ENCODE results near the gene CYP19A1. TPM values are rescaled to one million over a fixed set of nuclear protein-coding genes. Genes with fewer than 3 reads are reported as not detected.
A peak's percentile ranks its signal among the peaks of the same experiment; 100 is the strongest.

The CYP19A1 gene
- total and polyA plus RNA-seq, 9 of the 15 experiments (the other 6 are each of a cell fraction or from before 2014, with no cell fraction given), result 0.16 to 0.63 (median 0.47) TPM; not detected in 3

GRCh38 chr15:51234176-51234927 is 104.0 kb downstream of the CYP19A1 start:
- Histone ChIP-seq H3K4me3 (no peak overlapping the region), H4K20me1 (replicated peaks; ENCODE audit: control insufficient read depth, insufficient read depth, low read length) (no peaks in the 10 kb centered on the region; the same call in 1 of the 2 replicates), H2AFZ (ENCODE audit: low read depth, low read length) (no peak overlapping the region), H3K9me1 (ENCODE audit: control insufficient read depth, insufficient read depth, low read length) (no peaks in the 10 kb centered on the region), H3K4me1 (replicated peaks in 1 of 2; ENCODE audit: control insufficient read depth in 2 of 2, insufficient read depth in 2 of 2, low read length in 2 of 2) (no peaks in the 10 kb centered on the region), H3K79me2 (ENCODE audit: control insufficient read depth, insufficient read depth, low read length) (no peaks in the 10 kb centered on the region), H3K9ac (ENCODE audit: insufficient read depth in 1 of 2, low read depth in 2 of 2, low read length in 2 of 2) (no peak overlapping the region), H3K4me2 (ENCODE audit: insufficient read depth, low read length) (no peak overlapping the region), H3K9me3 (replicated peaks; ENCODE audit: control insufficient read depth, insufficient read depth, low read depth, low read length) (no peaks in the 10 kb centered on the region), H3K27me3 (ENCODE audit: control insufficient read depth in 2 of 2, insufficient read depth in 2 of 2, low read length in 2 of 2) (peaks cover 23 to 39% of the 10 kb centered on the region in 2 experiments), H3K36me3 (ENCODE audit: control insufficient read depth, insufficient read depth, low read length) (no peaks in the 10 kb centered on the region), H3K27ac (ENCODE audit: extremely low read depth, low read depth, low read length) (no peak overlapping the region)
- 3% methylated on average over 14 of the region's 14 CpGs for WGBS (ENCODE audit: insufficient coverage, low coverage, missing lambda C conversion rate)
- BruUV-seq (replicated peaks), result no TSS peak
- in situ Hi-C loops (cut with MboI), result no loop called here
- TF ChIP-seq ZNF324 (CRISPR knock-in tag; IDR thresholded peaks at IDR 0.05), result no peak
- peak; percentile 22 for TF ChIP-seq ZFP36 (IDR thresholded peaks at IDR 0.05; ENCODE audit: low read depth, low read length, partially characterized antibody)
- ChIA-PET POLR2A (interaction anchor here (0.9 to 1.1 kb wide), 3 partner anchors 25 to 82 kb away, joined by 3 to 5 read pairs (median 4); no protein-coding TSS in a partner anchor), CTCF (ENCODE audit: low intra/inter-chr PET ratio) (no interaction called here)
- peak; percentile 32; the same call in 1 of the 3 replicates for ATAC-seq
- intact Hi-C loops (cut with micrococcal nuclease), result loop anchor here (5.0 kb wide), 1 partner anchor 43 kb away; no protein-coding TSS in a partner anchor
- FAIRE-seq, result no peak
- DNase-seq (ENCODE audit: extremely low read depth in 1 of 4, low spot score in 3 of 4), result no peak

DNA sequence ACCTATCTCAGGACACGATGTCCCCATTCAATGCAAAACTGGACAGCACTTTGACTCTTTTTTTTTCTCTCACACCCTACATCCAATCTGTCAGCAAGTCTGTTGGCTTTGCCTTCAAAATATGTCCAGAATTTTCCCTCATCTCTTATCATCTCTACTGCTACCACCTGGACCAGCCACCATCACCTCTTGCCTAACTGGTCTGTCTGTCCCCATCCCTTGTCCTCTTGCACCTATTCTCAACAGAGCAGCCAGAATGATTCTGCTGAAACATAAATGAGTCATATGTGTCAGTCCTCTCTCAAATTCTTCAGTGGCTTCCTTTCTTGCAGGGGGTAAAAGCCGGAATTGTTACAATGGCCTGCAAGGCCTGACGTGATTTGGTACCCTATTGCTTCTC is 105.8 kb downstream of the CYP19A1 start:
- in situ Hi-C loops (cut with MboI) (no loop called here), intact Hi-C loops (cut with micrococcal nuclease) (loop anchor here (5.0 kb wide), 1 partner anchor 45 kb away; no protein-coding TSS in a partner anchor)
- DNase-seq (ENCODE audit: extremely low read depth in 1 of 4, low spot score in 3 of 4) (no peak), ATAC-seq (no peak), FAIRE-seq (no peak)
- Histone ChIP-seq H3K36me3 (ENCODE audit: control insufficient read depth, insufficient read depth, low read length) (no peaks in the 10 kb centered on the region), H2AFZ (ENCODE audit: low read depth, low read length) (no peak overlapping the region), H3K27me3 (ENCODE audit: control insufficient read depth in 2 of 2, insufficient read depth in 2 of 2, low read length in 2 of 2) (peaks cover 23 to 38% of the 10 kb centered on the region in 2 experiments), H4K20me1 (replicated peaks; ENCODE audit: control insufficient read depth, insufficient read depth, low read length) (no peaks in the 10 kb centered on the region; the same call in 1 of the 2 replicates), H3K4me2 (ENCODE audit: insufficient read depth, low read length) (no peak overlapping the region), H3K9me1 (ENCODE audit: control insufficient read depth, insufficient read depth, low read length) (no peaks in the 10 kb centered on the region), H3K9ac (ENCODE audit: insufficient read depth in 1 of 2, low read depth in 2 of 2, low read length in 2 of 2) (no peak overlapping the region), H3K4me1 (replicated peaks in 1 of 2; ENCODE audit: control insufficient read depth in 2 of 2, insufficient read depth in 2 of 2, low read length in 2 of 2) (peaks cover 7 to 18% of the 10 kb centered on the region in 2 experiments), H3K4me3 (no peak overlapping the region), H3K27ac (ENCODE audit: extremely low read depth, low read depth, low read length) (no peak overlapping the region), H3K9me3 (replicated peaks; ENCODE audit: control insufficient read depth, insufficient read depth, low read depth, low read length) (no peaks in the 10 kb centered on the region), H3K79me2 (ENCODE audit: control insufficient read depth, insufficient read depth, low read length) (no peaks in the 10 kb centered on the region)
- WGBS (ENCODE audit: insufficient coverage, low coverage, missing lambda C conversion rate), result 2% methylated on average over 3 of the region's 3 CpGs
- no TSS peak for BruUV-seq (replicated peaks)
- ChIA-PET CTCF (ENCODE audit: low intra/inter-chr PET ratio) (no interaction called here), POLR2A (no interaction called here)
- TF ChIP-seq ZNF398 (CRISPR knock-in tag; IDR thresholded peaks at IDR 0.05), result no peak
- TF ChIP-seq, protein P1, sequence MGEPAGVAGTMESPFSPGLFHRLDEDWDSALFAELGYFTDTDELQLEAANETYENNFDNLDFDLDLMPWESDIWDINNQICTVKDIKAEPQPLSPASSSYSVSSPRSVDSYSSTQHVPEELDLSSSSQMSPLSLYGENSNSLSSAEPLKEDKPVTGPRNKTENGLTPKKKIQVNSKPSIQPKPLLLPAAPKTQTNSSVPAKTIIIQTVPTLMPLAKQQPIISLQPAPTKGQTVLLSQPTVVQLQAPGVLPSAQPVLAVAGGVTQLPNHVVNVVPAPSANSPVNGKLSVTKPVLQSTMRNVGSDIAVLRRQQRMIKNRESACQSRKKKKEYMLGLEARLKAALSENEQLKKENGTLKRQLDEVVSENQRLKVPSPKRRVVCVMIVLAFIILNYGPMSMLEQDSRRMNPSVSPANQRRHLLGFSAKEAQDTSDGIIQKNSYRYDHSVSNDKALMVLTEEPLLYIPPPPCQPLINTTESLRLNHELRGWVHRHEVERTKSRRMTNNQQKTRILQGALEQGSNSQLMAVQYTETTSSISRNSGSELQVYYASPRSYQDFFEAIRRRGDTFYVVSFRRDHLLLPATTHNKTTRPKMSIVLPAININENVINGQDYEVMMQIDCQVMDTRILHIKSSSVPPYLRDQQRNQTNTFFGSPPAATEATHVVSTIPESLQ (CRISPR knock-in tag; IDR thresholded peaks at IDR 0.05), result no peak
- no peak for TF ChIP-seq ZNF23 (CRISPR knock-in tag; IDR thresholded peaks at IDR 0.05)
- no peak for TF ChIP-seq MBD2 (IDR thresholded peaks at IDR 0.05; ENCODE audit: borderline replicate concordance, low read depth)

All from K562 (cell line).